NCI-H748 (cell line): ENCODE data around the gene PLA2G4D.

Experiments
- DNase-seq: peaks from one replicate; lab custom pipeline; 2025; ENCODE audit not compliant: unreplicated experiment; lab: John Stamatoyannopoulos, UW

PLA2G4D gene

GRCh38 chr15:42058791-42059190 lies 35.6 kb downstream of the PLA2G4D start:
- DNase-seq = peak; percentile 3

GRCh38 chr15:42057799-42058646 lies 36.3 kb downstream of the PLA2G4D start:
- DNase-seq = no peak

- peak; percentile 81 for DNase-seq
Measured at GRCh38 chr15:42056934-42057798, 37.2 kb downstream of the PLA2G4D start.

- no peak for DNase-seq
Measured at GRCh38 chr15:42053914-42054313, 40.4 kb downstream of the PLA2G4D start.

GRCh38 chr15:42053010-42053409 lies 41.4 kb downstream of the PLA2G4D start:
- DNase-seq = no peak

- DNase-seq = no peak
Measured at GRCh38 chr15:42050484-42051255, 43.7 kb downstream of the PLA2G4D start.

- no peak for DNase-seq
Measured at GRCh38 chr15:42048821-42049200, 45.6 kb downstream of the PLA2G4D start.

GRCh38 chr15:42048080-42048820 lies 46.1 kb downstream of the PLA2G4D start:
- DNase-seq = no peak

GRCh38 chr15:42046597-42046996 lies 47.8 kb downstream of the PLA2G4D start:
- DNase-seq = no peak

- no peak for DNase-seq
Measured at GRCh38 chr15:42045211-42045615, 49.1 kb downstream of the PLA2G4D start.

- no peak for DNase-seq
Measured at GRCh38 chr15:42042602-42043400, 51.6 kb downstream of the PLA2G4D start.

- DNase-seq = no peak
Measured at GRCh38 chr15:42038401-42038800, 56.0 kb downstream of the PLA2G4D start.

- peak; percentile 91 for DNase-seq
Measured at GRCh38 chr15:42037656-42038055, 56.7 kb downstream of the PLA2G4D start.

- DNase-seq = no peak
Measured at GRCh38 chr15:42036966-42037365, 57.4 kb downstream of the PLA2G4D start.

- DNase-seq = no peak
Measured at GRCh38 chr15:42036112-42036905, 58.1 kb downstream of the PLA2G4D start.

GRCh38 chr15:42035435-42035761 lies 59.0 kb downstream of the PLA2G4D start:
- DNase-seq = no peak

GRCh38 chr15:42034628-42035434 lies 59.5 kb downstream of the PLA2G4D start:
- no peak for DNase-seq

GRCh38 chr15:42033214-42033873 lies 61.0 kb downstream of the PLA2G4D start:
- no peak for DNase-seq
